Measurements from ENCODE around the gene HSD11B2. TPM values are rescaled to one million over a fixed set of nuclear protein-coding genes. Genes with fewer than 3 reads are reported as not detected.
A peak's percentile ranks its signal among the peaks of the same experiment; 100 is the strongest.

HSD11B2 gene
- total and polyA plus RNA-seq, 2 donors (not counting 3 experiments of a cell fraction or from before 2014, with no cell fraction given): 0.10 TPM; not detected in 1

DNA sequence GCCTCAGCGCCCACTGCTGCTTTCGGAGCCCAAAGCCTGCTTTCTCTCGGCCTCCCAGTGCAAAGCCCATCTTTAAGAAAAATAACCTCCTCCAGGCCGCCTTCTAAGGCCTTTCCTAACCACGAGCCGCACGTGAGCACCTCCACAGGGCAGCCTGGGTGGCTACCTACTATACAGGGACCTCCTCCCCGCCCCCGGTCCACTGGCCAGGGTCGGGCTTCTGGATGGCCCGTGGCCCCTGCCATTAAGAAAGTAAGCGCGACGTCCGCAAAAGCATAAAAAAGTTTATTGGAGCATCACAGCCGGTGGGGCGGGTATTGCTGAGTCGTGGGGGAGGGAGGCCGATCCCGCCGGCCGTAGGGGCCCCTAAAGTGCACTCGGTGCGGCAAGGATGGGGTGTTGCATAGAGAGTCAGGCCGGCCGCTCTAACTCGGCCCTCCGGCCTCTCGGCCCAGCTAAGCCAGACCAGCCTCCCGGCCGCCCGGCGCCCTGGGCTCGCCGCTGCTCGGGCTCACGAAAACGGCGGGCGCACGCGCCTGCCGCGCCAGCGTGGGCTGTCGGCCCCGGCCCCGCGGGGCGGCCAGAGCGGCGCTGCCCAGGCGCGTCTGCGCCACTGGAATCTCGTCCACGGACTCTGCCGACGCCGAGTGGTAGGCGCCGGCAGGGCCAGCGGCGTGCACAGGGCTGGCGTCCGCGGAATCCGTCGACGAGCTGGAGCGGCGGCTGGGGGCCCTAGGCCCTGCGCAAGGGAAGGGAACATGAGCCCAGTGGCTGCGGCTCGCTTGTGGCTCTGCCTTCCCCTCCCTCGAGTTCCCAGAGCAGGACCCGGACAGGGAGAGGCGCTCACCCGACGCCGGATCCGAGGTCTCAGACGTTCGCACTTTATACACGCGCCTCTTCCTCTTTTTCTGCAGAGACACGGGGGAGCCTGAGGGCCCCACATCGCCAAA, 36.5 kb upstream of the HSD11B2 start:
- Histone ChIP-seq H2AFZ (ENCODE audit: low read depth, low read length) (peak overlapping the region; percentile 16), H4K20me1 (replicated peaks; ENCODE audit: control insufficient read depth, extremely low read depth, insufficient read depth, low read length) (no peaks in the 10 kb centered on the region), H3K4me1 (ENCODE audit: control insufficient read depth, extremely low read depth, insufficient read depth, low read length) (peaks cover 13% of the 10 kb centered on the region), H3K4me2 (ENCODE audit: insufficient read depth, low read length) (peak overlapping the region; percentile 23), H3K36me3 (ENCODE audit: control insufficient read depth in 2 of 2, extremely low read depth in 1 of 2, insufficient read depth in 2 of 2, low read length in 2 of 2) (no peaks in the 10 kb centered on the region), H3K27me3 (ENCODE audit: control insufficient read depth in 2 of 2, insufficient read depth in 2 of 2, low read length in 2 of 2) (peaks cover 9 to 11% of the 10 kb centered on the region in 2 experiments), H3K4me3 (replicated peaks in 1 of 3; ENCODE audit: insufficient read depth in 1 of 3, low read depth in 1 of 3, low read length in 3 of 3) (no peak overlapping the region), H3K79me2 (ENCODE audit: control insufficient read depth, insufficient read depth, low read length) (no peaks in the 10 kb centered on the region), H3K9me1 (replicated peaks; ENCODE audit: control insufficient read depth, extremely low read depth, insufficient read depth, low read length) (no peaks in the 10 kb centered on the region), H3K9ac (replicated peaks; ENCODE audit: extremely low read depth, insufficient read depth, low read length) (no peak overlapping the region), H3K9me3 (replicated peaks; ENCODE audit: control insufficient read depth, insufficient read depth, low read length) (no peaks in the 10 kb centered on the region), H3K27ac (ENCODE audit: insufficient read depth, low read depth, low read length) (no peak overlapping the region)
- peak; percentile 58 for FAIRE-seq
- no TSS peak for BruUV-seq (replicated peaks)
- DNase-seq (ENCODE audit: low read depth, low spot score): no peak
- dilution Hi-C loops (cut with MboI; ENCODE audit: extremely low pct_ligation_motif_present, low sequenced_read_pairs) (no loop called here), intact Hi-C loops (cut with micrococcal nuclease) (loop anchor here (10.0 kb wide), 2 partner anchors 200 to 440 kb away; partner anchors contain the start of genes E2F4, ELMO3 and EXOC3L1)
- TF ChIP-seq MAX (IDR thresholded peaks at IDR 0.05; ENCODE audit: insufficient read depth, insufficient read length) (no peak), EZH2 (IDR thresholded peaks at IDR 0.05; ENCODE audit: borderline replicate concordance, low read depth, low read length, severe bottlenecking) (peak; percentile 69), POLR2A (IDR thresholded peaks at IDR 0.05; ENCODE audit: low read depth, low read length) (no peak), POLR2AphosphoS5 (IDR thresholded peaks at IDR 0.05; ENCODE audit: insufficient read depth, low read depth, low read length) (peak; percentile 17), GATA2 (IDR thresholded peaks at IDR 0.05; ENCODE audit: insufficient read depth, insufficient read length, low read depth, low read length) (no peak), CTCF (IDR thresholded peaks at IDR 0.05; ENCODE audit: extremely low read depth in 1 of 2, insufficient read depth in 1 of 2, low read depth in 1 of 2, low read length in 2 of 2) (no peak), JUN (IDR thresholded peaks at IDR 0.05; ENCODE audit: borderline replicate concordance, insufficient read depth, insufficient read length, low read depth) (no peak), MYC (IDR thresholded peaks at IDR 0.05; ENCODE audit: low read depth, low read length) (no peak), FOS (IDR thresholded peaks at IDR 0.05; ENCODE audit: borderline replicate concordance, insufficient read depth, low read length) (no peak)
- ChIA-PET POLR2A (no interaction called here), CTCF (interaction anchor here (0.7 to 3.1 kb wide), 18 partner anchors 8 to 449 kb away, joined by 3 to 34 read pairs (median 6); partner anchors contain the start of genes KCTD19 and LRRC36)
